DOHH2 (cell line): Measurements from ENCODE around the gene SPATA20.
A peak's percentile ranks its signal among the peaks of the same experiment; 100 is the strongest.

Experiments
- H3F3A ChIP-seq: fragments of 200-600 bp; sonication (generic), shearing (Covaris generic); 2 replicates; pipeline ENCODE4 v1.6.0; 2016; ENCODE audit warnings: antibody characterized with exemption, mild to moderate bottlenecking; ENCODE audit not compliant: control insufficient read depth, insufficient read depth
- H3K27ac ChIP-seq: fragments of 200-600 bp; sonication (generic); 2 replicates; pipeline ENCODE4 v1.5.1; 2014; ENCODE audit warnings: low read depth, mild to moderate bottlenecking, low read length, moderate library complexity
- H3K27me3 ChIP-seq: fragments of 200-600 bp; sonication (generic); 2 replicates; pipeline ENCODE4 v1.6.1; 2014; ENCODE audit warnings: mild to moderate bottlenecking, low read length, mixed read lengths; ENCODE audit not compliant: control insufficient read depth
- H3K36me3 ChIP-seq: fragments of 200-600 bp; sonication (generic); 2 replicates; pipeline ENCODE4 v1.6.1; 2014; ENCODE audit warnings: mild to moderate bottlenecking, low read length, moderate library complexity, mixed read lengths; ENCODE audit not compliant: control insufficient read depth
- H3K4me1 ChIP-seq: fragments of 200-600 bp; sonication (generic); 2 replicates; pipeline ENCODE4 v1.6.1; 2014; ENCODE audit warnings: mild to moderate bottlenecking, low read length, mixed read lengths; ENCODE audit not compliant: control insufficient read depth
- H3K4me2 ChIP-seq: fragments of 200-600 bp; sonication (generic); 2 replicates; pipeline ENCODE4 v1.6.0; 2014; ENCODE audit warnings: mild to moderate bottlenecking, low read length, moderate library complexity
- H3K4me3 ChIP-seq: fragments of 200-600 bp; sonication (generic); 2 replicates; pipeline ENCODE4 v1.5.1; 2014; ENCODE audit warnings: mild to moderate bottlenecking, low read length, mixed read lengths
- H3K79me2 ChIP-seq: fragments of 200-600 bp; sonication (generic); 2 replicates; pipeline ENCODE4 v1.6.1; 2014; ENCODE audit warnings: mild to moderate bottlenecking, low read length, mixed read lengths; ENCODE audit not compliant: control insufficient read depth
- H3K9me2 ChIP-seq: fragments of 200-600 bp; sonication (generic); replicated peaks from 2 replicates; pipeline ENCODE4 v1.6.1; 2014; ENCODE audit warnings: mild to moderate bottlenecking, low read length, mixed read lengths; ENCODE audit not compliant: control insufficient read depth
- H3K9me3 ChIP-seq: fragments of 200-600 bp; sonication (generic); 2 replicates; pipeline ENCODE4 v1.6.1; 2014; ENCODE audit warnings: antibody characterized with exemption, low read length, mixed read lengths; ENCODE audit not compliant: control insufficient read depth, insufficient read depth
- H4K20me1 ChIP-seq: fragments of 200-600 bp; sonication (generic); 2 replicates; pipeline ENCODE4 v1.6.0; 2014; ENCODE audit warnings: low read depth, mild to moderate bottlenecking, antibody characterized with exemption, low read length, moderate library complexity; ENCODE audit not compliant: control insufficient read depth, insufficient read depth
- EZH2phosphoT487 ChIP-seq: fragments of 200-600 bp; sonication (generic); IDR thresholded peaks from 2 replicates; pipeline ENCODE4 v1.6.1; 2017; ENCODE audit warnings: borderline replicate concordance, mild to moderate bottlenecking, antibody characterized with exemption, low read length, moderate library complexity, mixed read lengths
- TF ChIP-seq, protein P1 (sequence below): fragments of 200-600 bp; sonication (generic); IDR thresholded peaks from one replicate; pipeline ENCODE4 v1.5.1; 2014; ENCODE audit warnings: antibody characterized with exemption, mild to moderate bottlenecking, low read depth, low read length; ENCODE audit not compliant: poor library complexity, severe bottlenecking

The SPATA20 gene

DNA sequence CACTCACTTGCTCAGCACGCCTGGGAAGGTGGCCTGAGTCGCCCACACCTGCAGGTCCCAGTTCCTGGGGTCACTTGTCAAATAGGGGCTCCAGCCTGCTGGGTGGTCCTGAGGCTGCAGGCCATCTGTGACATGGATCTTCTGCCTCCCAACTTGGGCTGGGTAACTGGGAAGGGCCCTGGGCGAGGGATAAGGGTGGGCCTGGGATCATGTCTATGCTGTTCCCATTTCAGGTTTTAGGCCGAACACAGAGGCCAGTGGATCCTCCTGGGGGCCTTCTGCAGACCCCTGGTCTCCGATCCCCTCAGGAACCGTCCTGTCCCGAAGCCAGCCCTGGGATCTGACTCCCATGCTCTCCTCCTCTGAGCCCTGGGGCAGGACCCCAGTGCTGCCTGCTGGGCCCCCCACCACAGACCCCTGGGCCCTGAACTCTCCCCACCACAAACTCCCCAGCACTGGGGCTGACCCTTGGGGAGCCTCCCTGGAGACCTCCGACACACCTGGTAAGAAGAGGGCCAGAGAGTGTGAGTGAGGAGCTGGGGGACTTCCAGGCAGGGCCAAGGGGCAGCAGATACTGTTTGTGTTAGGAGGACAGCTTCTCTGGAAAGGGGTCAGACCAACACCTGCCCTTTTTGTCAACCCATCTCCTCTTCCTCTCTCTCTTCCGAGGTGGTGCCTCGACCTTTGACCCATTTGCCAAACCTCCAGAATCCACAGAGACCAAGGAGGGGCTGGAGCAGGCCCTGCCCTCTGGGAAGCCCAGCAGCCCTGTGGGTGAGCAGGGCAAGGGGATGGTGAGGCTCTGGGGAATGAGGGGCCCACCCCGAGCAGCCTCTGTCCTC lies 6.2 kb upstream of the SPATA20 start:
- Histone ChIP-seq H3K27me3 (0 out of 2 replicates have a peak, but pooled peaks cover 11% of the 10 kb centered on the region), H3K9me2 (no peaks in the 10 kb centered on the region), H3K4me1 (peaks cover 16% of the 10 kb centered on the region), H3K79me2 (no peaks in the 10 kb centered on the region), H3K36me3 (no peaks in the 10 kb centered on the region), H3K4me3 (peak overlapping the region; percentile 85), H4K20me1 (no peaks in the 10 kb centered on the region), H3K27ac (no peak overlapping the region), H3K9me3 (no peaks in the 10 kb centered on the region), H3F3A (no peaks in the 10 kb centered on the region), H3K4me2 (peak overlapping the region; percentile 73; the same call in 1 of the 2 replicates)
- TF ChIP-seq EZH2phosphoT487, result no peak
- TF ChIP-seq, protein P1, sequence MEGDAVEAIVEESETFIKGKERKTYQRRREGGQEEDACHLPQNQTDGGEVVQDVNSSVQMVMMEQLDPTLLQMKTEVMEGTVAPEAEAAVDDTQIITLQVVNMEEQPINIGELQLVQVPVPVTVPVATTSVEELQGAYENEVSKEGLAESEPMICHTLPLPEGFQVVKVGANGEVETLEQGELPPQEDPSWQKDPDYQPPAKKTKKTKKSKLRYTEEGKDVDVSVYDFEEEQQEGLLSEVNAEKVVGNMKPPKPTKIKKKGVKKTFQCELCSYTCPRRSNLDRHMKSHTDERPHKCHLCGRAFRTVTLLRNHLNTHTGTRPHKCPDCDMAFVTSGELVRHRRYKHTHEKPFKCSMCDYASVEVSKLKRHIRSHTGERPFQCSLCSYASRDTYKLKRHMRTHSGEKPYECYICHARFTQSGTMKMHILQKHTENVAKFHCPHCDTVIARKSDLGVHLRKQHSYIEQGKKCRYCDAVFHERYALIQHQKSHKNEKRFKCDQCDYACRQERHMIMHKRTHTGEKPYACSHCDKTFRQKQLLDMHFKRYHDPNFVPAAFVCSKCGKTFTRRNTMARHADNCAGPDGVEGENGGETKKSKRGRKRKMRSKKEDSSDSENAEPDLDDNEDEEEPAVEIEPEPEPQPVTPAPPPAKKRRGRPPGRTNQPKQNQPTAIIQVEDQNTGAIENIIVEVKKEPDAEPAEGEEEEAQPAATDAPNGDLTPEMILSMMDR, result no peak

DNA sequence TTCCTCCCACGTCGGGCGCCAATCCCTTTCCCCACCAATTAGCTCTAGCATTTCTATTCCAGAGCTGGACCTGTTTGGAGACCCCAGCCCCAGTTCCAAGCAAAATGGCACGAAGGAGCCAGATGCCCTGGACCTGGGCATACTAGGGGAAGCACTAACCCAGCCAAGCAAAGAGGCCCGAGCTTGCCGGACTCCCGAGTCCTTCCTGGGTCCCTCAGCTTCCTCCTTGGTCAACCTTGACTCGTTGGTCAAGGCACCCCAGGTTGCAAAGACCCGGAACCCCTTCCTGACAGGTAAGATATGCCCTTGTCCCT lies 5.6 kb upstream of the SPATA20 start:
- no peak for TF ChIP-seq EZH2phosphoT487
- TF ChIP-seq, protein P1, result no peak
- Histone ChIP-seq H3K27ac (no peak overlapping the region), H3K36me3 (no peaks in the 10 kb centered on the region), H3K4me3 (peak overlapping the region; percentile 85), H3F3A (no peaks in the 10 kb centered on the region), H3K9me3 (no peaks in the 10 kb centered on the region), H3K79me2 (no peaks in the 10 kb centered on the region), H3K27me3 (peaks cover 14% of the 10 kb centered on the region; the same call in 1 of the 2 replicates), H4K20me1 (peaks cover 1% of the 10 kb centered on the region; the same call in 1 of the 2 replicates), H3K4me1 (peaks cover 16% of the 10 kb centered on the region), H3K4me2 (peak overlapping the region; percentile 73), H3K9me2 (no peaks in the 10 kb centered on the region)

DNA sequence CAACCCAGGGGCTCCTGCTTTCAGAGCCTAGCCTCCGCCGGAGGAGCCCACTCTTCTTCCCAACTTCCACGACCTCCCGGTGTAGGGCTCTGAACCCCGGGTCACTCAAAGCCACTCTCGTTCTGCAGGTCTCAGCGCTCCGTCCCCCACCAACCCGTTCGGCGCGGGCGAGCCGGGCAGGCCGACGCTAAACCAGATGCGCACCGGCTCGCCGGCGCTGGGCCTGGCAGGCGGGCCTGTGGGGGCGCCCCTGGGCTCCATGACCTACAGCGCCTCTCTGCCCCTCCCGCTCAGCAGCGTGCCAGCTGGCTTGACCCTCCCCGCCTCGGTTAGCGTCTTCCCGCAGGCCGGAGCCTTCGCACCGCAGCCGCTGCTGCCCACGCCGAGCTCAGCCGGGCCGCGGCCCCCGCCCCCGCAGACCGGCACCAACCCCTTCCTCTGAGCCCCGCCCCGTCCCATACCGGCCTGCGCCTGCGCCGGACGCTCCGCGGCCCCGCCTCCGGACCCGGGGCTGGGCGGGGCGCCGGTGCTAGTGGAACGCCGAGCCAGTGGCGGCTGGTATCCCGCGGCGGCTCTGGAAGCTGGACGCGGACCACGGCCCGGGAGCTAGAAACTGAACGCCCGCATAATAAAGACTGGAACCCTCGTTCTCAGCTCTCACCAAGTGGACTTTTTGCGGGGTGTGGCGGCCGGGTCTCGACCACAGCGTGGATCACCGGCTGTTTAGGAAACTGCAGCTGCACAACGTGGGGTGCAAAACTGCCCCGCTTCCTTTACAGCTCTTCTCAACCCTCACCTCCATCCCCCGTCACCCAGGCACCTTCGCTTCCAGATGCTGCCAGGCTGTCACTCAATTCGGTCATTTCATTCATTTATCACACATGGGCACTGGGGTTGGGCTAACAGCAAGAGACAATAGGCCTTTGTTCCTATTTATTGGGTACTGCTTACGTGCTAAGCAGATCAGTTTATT lies 5.0 kb upstream of the SPATA20 start:
- Histone ChIP-seq H3K27me3 (peaks cover 16% of the 10 kb centered on the region; the same call in 1 of the 2 replicates), H3K4me3 (peak overlapping the region; percentile 85), H4K20me1 (peaks cover 3% of the 10 kb centered on the region; the same call in 1 of the 2 replicates), H3F3A (no peaks in the 10 kb centered on the region), H3K79me2 (no peaks in the 10 kb centered on the region), H3K36me3 (no peaks in the 10 kb centered on the region), H3K4me2 (peak overlapping the region; percentile 73), H3K27ac (no peak overlapping the region), H3K4me1 (peaks cover 16% of the 10 kb centered on the region), H3K9me2 (no peaks in the 10 kb centered on the region), H3K9me3 (no peaks in the 10 kb centered on the region)
- TF ChIP-seq EZH2phosphoT487, result no peak
- TF ChIP-seq, protein P1, result peak; percentile 52
